MM.1S (cell line): ENCODE measurements around the gene PCSK4.

Source experiments
- DNase-seq: peaks from one replicate; pipeline ENCODE4 v3.0.0-alpha.2; 2015
- H2AFZ ChIP-seq: fragments of 300-600 bp; sonication (generic); 2 replicates; pipeline ENCODE4 v1.6.0; 2016; ENCODE audit warnings: antibody characterized with exemption, low read length
- H3F3A ChIP-seq: fragments of 300-600 bp; sonication (generic); 2 replicates; pipeline ENCODE4 v1.6.1; 2016; ENCODE audit warnings: mild to moderate bottlenecking, antibody characterized with exemption, low read length, moderate library complexity, mixed read lengths; ENCODE audit not compliant: insufficient read depth
- H3K27ac ChIP-seq: fragments of 300-600 bp; sonication (generic); 2 replicates; pipeline ENCODE4 v1.5.1; 2016; ENCODE audit warnings: mild to moderate bottlenecking, low read length
- H3K27me3 ChIP-seq: fragments of 300-600 bp; sonication (generic); replicated peaks from 2 replicates; pipeline ENCODE4 v1.6.0; 2016; ENCODE audit warnings: low read length; ENCODE audit not compliant: insufficient read depth
- H3K36me3 ChIP-seq: fragments of 300-600 bp; sonication (generic); replicated peaks from 2 replicates; pipeline ENCODE4 v1.6.1; 2016; ENCODE audit warnings: mild to moderate bottlenecking, low read length, mixed read lengths; ENCODE audit not compliant: insufficient read depth
- H3K4me1 ChIP-seq: fragments of 300-600 bp; sonication (generic); 2 replicates; pipeline ENCODE4 v1.6.1; 2016; ENCODE audit warnings: low read length, mixed read lengths
- H3K4me2 ChIP-seq: fragments of 300-600 bp; sonication (generic); 2 replicates; pipeline ENCODE4 v1.6.0; 2016; ENCODE audit warnings: low read depth, low read length
- H3K4me3 ChIP-seq: fragments of 300-600 bp; sonication (generic); 2 replicates; pipeline ENCODE4 v1.5.1; 2016; ENCODE audit warnings: low read length, mixed read lengths
- H3K79me2 ChIP-seq: fragments of 300-600 bp; sonication (generic); 2 replicates; pipeline ENCODE4 v1.6.1; 2016; ENCODE audit warnings: mixed run types, low read length, mixed read lengths
- H3K9ac ChIP-seq: fragments of 300-600 bp; sonication (generic); 2 replicates; pipeline ENCODE4 v1.6.1; 2016; ENCODE audit warnings: low read length, mixed read lengths
- H3K9me2 ChIP-seq: fragments of 300-600 bp; sonication (generic); replicated peaks from 2 replicates; pipeline ENCODE4 v1.6.1; 2016; ENCODE audit warnings: mild to moderate bottlenecking, low read length, mixed read lengths; ENCODE audit not compliant: insufficient read depth
- H3K9me3 ChIP-seq: fragments of 300-600 bp; sonication (generic); replicated peaks from 2 replicates; pipeline ENCODE4 v1.6.1; 2016; ENCODE audit warnings: mild to moderate bottlenecking, low read length, mixed read lengths; ENCODE audit not compliant: insufficient read depth
- H4K20me1 ChIP-seq: fragments of 300-600 bp; sonication (generic); 2 replicates; pipeline ENCODE4 v1.6.1; 2016; ENCODE audit warnings: mild to moderate bottlenecking, low read length, moderate library complexity, mixed read lengths; ENCODE audit not compliant: insufficient read depth
- EZH2 ChIP-seq: fragments of 300-600 bp; sonication (generic); optimal IDR thresholded peaks from 2 replicates; pipeline ENCODE3; 2017; ENCODE audit warnings: low read depth, mild to moderate bottlenecking, antibody characterized with exemption, low read length, mixed read lengths
- EZH2phosphoT487 ChIP-seq: fragments of 300-600 bp; sonication (generic); IDR thresholded peaks from 2 replicates; pipeline ENCODE4 v1.6.1; 2018; ENCODE audit warnings: antibody characterized with exemption, low read length
- TF ChIP-seq, protein P1 (sequence below): fragments of 300-600 bp; sonication (generic); IDR thresholded peaks from 2 replicates; pipeline ENCODE4 v1.5.1; 2016; ENCODE audit warnings: antibody characterized with exemption, low read length, mixed read lengths

Gene PCSK4

DNA sequence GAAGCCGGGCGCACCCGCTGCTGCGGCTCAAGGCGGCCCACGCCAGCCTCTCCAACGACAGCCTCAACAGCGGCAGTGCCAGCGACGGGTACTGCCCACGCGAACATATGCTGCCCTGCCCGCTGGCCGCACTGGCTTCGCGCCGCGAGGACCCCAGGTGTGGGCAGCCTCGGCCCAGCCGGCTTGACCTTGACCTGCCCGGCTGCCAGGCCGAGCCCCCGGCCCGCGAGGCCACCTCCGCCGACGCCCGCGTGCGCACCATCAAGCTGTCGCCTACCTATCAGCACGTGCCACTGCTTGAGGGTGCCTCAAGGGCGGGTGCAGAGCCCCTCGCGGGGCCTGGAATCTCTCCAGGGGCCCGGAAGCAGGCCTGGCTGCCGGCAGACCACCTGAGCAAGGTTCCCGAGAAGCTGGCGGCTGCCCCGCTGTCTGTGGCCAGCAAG lies 24.1 kb downstream of the PCSK4 start:
- TF ChIP-seq, protein P1, sequence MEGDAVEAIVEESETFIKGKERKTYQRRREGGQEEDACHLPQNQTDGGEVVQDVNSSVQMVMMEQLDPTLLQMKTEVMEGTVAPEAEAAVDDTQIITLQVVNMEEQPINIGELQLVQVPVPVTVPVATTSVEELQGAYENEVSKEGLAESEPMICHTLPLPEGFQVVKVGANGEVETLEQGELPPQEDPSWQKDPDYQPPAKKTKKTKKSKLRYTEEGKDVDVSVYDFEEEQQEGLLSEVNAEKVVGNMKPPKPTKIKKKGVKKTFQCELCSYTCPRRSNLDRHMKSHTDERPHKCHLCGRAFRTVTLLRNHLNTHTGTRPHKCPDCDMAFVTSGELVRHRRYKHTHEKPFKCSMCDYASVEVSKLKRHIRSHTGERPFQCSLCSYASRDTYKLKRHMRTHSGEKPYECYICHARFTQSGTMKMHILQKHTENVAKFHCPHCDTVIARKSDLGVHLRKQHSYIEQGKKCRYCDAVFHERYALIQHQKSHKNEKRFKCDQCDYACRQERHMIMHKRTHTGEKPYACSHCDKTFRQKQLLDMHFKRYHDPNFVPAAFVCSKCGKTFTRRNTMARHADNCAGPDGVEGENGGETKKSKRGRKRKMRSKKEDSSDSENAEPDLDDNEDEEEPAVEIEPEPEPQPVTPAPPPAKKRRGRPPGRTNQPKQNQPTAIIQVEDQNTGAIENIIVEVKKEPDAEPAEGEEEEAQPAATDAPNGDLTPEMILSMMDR: no peak
- TF ChIP-seq EZH2: no peak
- TF ChIP-seq EZH2phosphoT487: no peak
- Histone ChIP-seq H3K9ac (no peak overlapping the region), H3K9me2 (no peaks in the 10 kb centered on the region), H3K79me2 (no peaks in the 10 kb centered on the region), H3K4me2 (no peak overlapping the region), H3K4me1 (peaks cover 12% of the 10 kb centered on the region; the same call in 1 of the 2 replicates), H3K4me3 (no peak overlapping the region), H2AFZ (no peak overlapping the region), H4K20me1 (peaks cover 2% of the 10 kb centered on the region; the same call in 1 of the 2 replicates), H3K9me3 (no peaks in the 10 kb centered on the region), H3K27ac (no peak overlapping the region), H3K36me3 (no peaks in the 10 kb centered on the region), H3F3A (0 out of 2 replicates have a peak, but pooled peaks cover under 1% of the 10 kb centered on the region), H3K27me3 (peaks cover 28% of the 10 kb centered on the region)
- no peak for DNase-seq

DNA sequence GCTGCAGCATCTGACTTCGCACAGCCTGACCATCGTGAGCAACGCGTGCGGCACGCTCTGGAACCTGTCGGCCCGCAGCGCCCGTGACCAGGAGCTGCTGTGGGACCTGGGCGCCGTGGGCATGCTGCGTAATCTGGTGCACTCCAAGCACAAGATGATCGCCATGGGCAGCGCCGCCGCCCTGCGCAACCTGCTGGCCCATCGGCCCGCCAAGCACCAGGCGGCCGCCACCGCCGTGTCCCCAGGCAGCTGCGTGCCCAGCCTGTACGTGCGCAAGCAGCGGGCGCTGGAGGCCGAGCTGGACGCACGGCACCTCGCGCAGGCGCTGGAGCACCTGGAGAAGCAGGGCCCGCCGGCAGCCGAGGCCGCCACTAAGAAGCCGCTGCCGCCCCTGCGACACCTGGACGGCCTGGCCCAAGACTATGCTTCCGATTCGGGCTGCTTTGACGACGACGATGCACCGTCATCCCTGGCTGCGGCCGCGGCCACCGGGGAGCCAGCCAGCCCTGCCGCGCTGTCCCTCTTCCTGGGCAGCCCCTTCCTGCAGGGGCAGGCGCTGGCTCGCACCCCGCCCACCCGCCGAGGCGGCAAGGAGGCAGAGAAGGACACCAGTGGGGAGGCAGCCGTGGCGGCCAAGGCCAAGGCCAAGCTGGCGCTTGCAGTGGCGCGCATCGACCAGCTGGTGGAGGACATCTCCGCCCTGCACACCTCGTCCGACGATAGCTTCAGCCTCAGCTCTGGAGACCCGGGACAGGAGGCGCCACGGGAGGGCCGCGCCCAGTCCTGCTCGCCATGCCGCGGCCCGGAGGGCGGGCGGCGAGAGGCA lies 24.7 kb downstream of the PCSK4 start:
- Histone ChIP-seq H3K9ac (no peak overlapping the region), H3K79me2 (no peaks in the 10 kb centered on the region), H3K4me3 (no peak overlapping the region), H3F3A (no peaks in the 10 kb centered on the region), H3K4me1 (peaks cover 6% of the 10 kb centered on the region; the same call in 1 of the 2 replicates), H3K9me2 (no peaks in the 10 kb centered on the region), H3K9me3 (no peaks in the 10 kb centered on the region), H3K27me3 (peaks cover 22% of the 10 kb centered on the region), H3K4me2 (no peak overlapping the region), H4K20me1 (no peaks in the 10 kb centered on the region; the same call in 1 of the 2 replicates), H3K27ac (no peak overlapping the region), H3K36me3 (no peaks in the 10 kb centered on the region), H2AFZ (no peak overlapping the region)
- DNase-seq: no peak
- TF ChIP-seq EZH2phosphoT487 (no peak), EZH2 (no peak)
- TF ChIP-seq, protein P1: no peak

DNA sequence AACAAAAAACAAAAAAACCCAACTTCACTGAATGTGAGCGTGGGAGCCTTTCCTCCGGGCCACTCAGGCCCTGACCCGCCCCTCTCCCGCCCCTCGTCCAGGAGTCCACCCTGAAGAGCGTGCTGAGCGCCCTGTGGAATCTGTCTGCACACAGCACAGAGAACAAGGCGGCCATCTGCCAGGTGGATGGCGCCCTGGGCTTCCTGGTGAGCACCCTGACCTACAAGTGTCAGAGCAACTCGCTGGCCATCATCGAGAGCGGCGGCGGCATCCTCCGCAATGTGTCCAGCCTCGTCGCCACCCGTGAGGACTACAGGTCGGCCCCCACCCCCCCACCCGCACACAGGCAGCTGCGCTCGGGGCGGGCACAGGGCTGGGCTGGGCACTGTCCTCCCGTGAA lies 28.3 kb downstream of the PCSK4 start:
- DNase-seq: no peak
- Histone ChIP-seq H3F3A (no peaks in the 10 kb centered on the region), H3K36me3 (no peaks in the 10 kb centered on the region), H3K4me2 (no peak overlapping the region), H3K4me1 (no peaks in the 10 kb centered on the region), H2AFZ (no peak overlapping the region), H3K79me2 (no peaks in the 10 kb centered on the region), H3K9ac (no peak overlapping the region), H3K27me3 (peaks cover 16% of the 10 kb centered on the region; the same call in 1 of the 2 replicates), H3K4me3 (no peak overlapping the region), H3K27ac (no peak overlapping the region), H3K9me3 (no peaks in the 10 kb centered on the region), H3K9me2 (no peaks in the 10 kb centered on the region), H4K20me1 (no peaks in the 10 kb centered on the region)
- TF ChIP-seq EZH2 (no peak), EZH2phosphoT487 (no peak)
- TF ChIP-seq, protein P1: no peak
